GM20000 (cell line): ENCODE data around the gene TTL.
A peak's percentile ranks its signal among the peaks of the same experiment; 100 is the strongest.
"Not testable (repeated sequence)": the region's sequence is repeated elsewhere in the genome, so short reads cannot be mapped to it uniquely, and the experiment has no call there.

Experiments used
- DNase-seq: peaks from one replicate; pipeline ENCODE4 v3.0.0; 2012; ENCODE audit warnings: low spot score
- TF ChIP-seq, protein P1 (sequence below): IDR thresholded peaks from 2 replicates; pipeline ENCODE4 v1.5.1; 2012; ENCODE audit warnings: mild to moderate bottlenecking, control low read depth; ENCODE audit errors: extremely low read depth, missing control alignments

The TTL gene

DNA sequence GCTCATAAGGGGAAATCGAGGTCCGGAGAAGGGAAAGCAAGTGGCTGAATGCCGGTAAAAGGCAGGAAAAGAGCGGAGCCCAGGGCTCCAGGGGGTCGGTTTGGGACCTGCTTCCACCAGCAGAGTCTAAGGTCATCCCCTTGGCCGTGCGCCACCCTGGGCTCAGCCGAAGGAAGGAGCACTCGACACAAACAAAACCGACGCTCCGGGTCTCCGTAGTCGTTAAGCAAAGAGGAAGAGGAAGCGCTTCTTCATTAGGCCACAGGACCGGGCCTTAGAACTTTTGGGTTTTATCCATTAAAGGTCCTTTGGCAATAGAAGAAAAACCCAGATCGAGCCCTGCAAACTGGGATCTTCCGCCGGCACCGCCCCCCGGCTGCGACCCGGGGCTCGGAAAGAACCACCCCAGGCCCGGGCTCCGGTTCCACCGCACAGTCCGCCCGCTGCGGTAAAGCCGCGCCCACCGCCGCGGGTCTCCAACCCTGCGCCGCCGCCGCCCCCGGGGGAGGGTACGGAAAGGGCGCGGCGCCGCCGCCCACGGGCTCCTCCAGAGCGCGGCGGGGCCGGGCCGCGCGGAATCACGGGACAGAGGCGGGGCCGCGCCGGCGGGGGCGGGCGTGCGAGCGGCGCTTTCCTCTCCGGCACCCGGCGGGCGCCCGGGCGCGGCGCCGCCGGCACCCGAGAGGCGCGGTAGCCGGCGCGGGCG lies at the start of gene TTL:
Gene TTL (plus strand): TSS at position 629 of the 706 bp plus-strand sequence. CDS start 189 bp downstream, outside the sequence.
- peak; percentile 97 for DNase-seq
- TF ChIP-seq, protein P1, sequence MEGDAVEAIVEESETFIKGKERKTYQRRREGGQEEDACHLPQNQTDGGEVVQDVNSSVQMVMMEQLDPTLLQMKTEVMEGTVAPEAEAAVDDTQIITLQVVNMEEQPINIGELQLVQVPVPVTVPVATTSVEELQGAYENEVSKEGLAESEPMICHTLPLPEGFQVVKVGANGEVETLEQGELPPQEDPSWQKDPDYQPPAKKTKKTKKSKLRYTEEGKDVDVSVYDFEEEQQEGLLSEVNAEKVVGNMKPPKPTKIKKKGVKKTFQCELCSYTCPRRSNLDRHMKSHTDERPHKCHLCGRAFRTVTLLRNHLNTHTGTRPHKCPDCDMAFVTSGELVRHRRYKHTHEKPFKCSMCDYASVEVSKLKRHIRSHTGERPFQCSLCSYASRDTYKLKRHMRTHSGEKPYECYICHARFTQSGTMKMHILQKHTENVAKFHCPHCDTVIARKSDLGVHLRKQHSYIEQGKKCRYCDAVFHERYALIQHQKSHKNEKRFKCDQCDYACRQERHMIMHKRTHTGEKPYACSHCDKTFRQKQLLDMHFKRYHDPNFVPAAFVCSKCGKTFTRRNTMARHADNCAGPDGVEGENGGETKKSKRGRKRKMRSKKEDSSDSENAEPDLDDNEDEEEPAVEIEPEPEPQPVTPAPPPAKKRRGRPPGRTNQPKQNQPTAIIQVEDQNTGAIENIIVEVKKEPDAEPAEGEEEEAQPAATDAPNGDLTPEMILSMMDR, result no peak

DNA sequence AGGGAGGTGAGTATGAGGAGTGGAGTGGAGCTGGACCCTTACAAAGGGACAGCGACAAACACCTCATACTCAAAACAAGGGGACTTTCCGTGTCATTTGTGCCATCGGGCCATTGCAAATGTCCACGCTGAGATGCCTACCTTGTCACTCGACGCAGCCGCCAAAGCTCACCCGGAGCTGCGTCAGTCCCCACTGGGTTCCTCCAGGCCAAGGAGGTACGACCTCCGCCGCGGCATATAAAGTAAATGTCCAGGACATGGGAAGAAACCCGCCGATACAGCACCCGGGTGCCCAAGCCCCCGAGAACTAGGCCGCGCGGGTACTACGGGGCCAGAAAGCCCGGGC lies 49.6 kb upstream of the TTL start:
- not testable (repeated sequence) for DNase-seq

DNA sequence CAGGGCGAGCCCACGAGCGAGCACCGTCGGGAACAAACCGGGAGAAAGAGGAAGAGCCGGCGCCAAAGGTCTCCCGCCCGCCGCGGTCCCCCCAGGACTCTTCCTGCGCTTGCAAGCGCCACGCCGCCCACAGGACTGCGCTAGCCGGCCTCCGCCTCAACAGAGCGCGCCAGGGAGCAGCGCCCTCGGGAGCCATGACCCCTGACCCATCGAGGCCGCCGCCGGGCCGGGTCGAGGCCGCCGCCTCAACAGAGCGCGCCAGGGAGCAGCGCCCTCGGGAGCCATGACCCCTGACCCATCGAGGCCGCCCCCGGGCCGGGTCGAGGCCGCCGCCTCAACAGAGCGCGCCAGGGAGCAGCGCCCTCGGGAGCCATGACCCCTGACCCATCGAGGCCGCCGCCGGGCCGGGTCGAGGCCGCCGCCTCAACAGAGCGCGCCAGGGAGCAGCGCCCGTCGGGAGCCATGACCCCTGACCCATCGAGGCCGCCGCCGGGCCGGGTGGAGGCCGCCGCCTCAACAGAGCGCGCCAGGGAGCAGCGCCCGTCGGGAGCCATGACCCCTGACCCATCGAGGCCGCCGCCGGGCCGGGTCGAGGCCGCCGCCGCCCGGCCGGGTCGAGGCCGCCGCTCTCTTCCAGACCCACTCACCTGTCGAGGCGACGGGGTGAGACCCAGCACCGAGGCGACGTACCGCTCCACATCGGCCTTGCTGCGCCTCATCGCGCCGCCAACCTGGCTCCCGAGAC lies 49.0 kb upstream of the TTL start:
- not testable (repeated sequence) for DNase-seq

DNA sequence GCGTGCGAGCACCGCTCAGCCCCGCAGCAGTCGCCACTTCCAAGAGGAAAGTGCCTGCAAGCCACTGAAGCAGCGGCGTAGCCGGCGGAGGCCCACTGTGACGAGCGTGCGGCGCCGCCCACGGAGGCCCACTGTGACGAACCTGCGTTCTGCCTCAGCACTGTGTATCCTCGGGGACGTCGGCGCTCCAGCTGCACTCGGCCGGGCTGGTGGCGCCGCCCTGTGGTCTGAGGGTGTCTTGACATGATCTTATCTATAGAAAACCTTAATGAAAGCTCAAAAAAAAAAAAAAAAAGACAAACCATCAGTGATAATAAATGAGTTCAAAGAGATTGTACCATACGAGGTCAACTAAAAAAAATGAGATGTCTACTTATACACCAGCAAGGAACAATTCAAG lies 48.5 kb upstream of the TTL start, which contains the start of gene RGPD8:
Gene RGPD8 (minus strand): TSS at position 166 of the 400 bp plus-strand sequence. CDS start 192 bp downstream, outside the sequence.
- TF ChIP-seq, protein P1, result peak; percentile 21
- peak; percentile 78 for DNase-seq

DNA sequence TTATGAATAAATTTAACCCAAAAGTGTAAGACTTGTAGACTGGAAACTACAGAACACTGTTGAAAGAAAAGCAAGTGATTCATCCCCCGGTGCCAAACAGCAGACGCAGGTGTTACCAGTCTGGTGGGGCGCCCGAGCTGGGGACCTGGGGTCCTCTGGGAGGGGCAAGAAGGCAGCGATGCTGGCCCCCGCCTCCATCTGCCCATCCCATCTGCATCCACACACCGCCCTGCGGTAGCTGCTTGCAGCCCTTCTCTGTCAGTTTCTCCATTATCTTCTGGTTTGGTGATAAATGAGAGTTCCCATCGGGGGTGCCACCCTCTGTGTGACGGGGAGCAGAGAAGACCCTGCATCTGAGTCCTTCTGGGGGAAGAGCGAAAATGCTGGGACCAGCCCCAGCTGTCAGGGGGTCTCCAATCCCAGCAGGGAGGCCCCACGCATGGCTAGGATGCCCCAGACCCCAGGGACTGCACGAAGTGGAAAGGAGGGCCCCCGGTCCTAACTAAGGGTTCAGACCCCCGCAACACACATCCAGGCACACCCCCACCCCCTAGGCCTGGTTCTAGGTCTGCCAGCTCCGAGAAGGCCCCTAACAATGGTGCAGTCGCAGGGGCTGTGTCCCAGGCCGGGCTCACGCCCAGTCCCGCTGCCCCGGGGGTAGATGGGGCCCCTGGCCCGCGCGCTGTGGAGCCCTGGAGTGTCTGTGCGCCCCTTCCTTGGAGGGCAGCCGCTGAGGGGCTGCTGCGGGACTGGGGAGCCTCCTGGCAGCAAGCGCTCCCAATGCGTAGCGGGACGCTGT lies 47.8 kb upstream of the TTL start:
- DNase-seq, result no peak
- TF ChIP-seq, protein P1, result no peak

DNA sequence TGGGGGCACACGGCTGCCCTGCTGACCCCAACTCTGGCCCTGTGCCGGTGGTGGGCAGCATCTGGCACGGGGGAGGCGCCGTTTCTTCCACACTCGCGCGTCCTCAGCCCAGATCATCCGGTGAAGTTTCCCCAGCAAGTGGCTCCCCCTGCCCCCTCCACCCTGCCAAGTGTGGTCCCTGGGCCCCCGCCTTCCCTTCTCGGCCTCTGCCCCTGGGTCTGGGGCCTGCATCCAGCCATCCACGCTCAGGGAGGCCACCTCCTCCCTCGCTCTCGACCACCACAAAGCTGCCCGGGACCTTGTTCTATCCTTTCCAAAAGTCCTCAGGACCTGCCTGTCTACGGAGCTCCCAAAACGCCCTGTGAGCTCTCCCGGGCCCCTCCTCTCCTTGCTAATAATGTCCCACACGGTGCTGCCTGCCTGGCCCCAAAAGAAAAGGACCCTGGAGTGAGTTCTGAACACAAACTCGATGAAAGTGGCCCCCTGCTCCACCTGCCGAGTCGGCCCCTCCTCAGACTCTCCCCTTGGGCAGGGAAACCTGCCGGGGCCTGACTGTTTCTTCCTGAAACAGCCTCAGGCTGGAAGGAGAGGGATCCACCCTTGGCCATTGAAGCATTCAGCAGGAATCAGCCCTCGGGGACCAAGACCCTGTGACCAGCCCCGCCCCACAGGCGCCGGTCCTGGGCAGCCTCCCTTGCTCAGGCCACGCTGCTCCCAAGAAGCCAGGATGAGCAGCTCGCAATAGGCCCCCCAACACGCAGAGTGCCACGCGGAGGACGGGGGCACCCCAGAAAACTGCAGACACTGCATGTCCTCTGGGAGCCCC lies 46.9 kb upstream of the TTL start:
- DNase-seq, result not testable (repeated sequence)

DNA sequence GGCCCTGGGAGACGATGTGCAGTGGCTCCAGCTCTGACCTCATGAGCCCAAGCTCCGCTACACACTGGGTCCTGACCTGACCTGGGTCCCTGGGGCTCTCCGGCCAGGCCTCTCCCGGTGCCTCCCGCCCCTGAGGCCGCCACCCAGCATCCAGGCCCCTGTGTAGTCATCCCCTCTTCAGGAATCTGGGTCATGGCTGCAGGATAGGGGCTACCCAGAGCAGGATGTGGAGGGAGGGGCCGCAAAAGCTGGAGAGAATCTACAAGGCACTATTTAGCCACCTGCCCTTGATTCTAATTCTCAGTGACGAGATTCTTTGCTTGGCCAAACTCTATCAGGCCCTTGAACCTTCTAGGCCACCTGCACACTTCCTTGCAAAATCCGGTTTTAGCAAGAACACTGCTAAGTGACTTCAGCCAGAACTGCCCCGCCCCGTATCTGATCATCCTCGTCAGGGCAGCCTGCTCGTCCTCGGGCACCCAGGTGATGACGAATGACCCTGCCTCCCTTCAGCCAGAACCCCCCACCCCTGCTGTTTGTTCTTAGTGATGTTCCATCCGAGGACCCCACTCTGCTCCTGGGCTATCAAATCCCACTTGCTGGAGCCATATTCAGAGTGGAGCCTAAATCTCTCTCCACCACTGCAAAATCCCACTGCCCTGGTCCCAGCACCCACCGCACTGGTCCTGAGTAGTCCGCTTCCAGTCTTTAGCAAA lies 46.1 kb upstream of the TTL start:
- not testable (repeated sequence) for DNase-seq

DNA sequence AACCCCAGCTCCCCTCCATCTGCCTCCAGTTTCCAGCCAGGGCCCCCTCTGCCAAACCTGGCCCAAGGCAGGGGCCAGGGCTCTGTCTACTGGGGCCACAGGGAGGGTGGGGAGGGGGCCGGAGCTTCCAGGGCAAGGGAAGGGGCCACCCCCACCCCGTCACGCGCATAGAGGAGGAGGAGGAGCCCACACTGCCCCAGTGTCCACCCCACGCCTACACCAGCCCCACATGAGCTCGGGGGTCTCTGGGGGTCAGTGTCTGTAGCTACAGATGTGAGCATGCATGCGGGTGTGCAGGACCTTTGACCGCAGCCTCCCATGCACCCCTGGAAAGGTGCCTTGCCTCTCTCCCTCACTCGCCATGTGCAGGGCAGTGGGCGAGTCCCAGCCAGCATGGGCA lies 45.0 kb upstream of the TTL start:
- DNase-seq, result not testable (repeated sequence)

DNA sequence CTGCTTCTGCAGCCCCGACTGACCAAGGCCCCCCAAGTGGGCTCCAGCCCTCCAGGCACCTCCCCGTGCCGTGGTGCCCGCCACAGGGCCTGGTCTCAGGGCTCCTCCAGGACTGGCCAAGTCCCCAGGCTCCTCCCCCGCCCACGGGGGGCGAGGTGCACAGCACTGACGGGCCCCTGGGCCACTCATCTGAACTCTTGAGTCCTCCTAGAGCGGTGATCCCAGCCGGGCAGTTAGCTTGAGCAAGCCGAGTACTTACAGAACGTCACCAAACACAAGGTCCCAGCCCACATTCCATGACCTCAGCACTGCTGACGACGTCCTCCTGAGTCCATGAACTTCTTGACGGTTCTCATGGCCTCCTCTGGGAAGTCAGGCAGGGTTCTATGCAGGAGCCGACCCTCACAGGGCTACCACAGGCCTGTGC lies 44.5 kb upstream of the TTL start:
- not testable (repeated sequence) for DNase-seq

DNA sequence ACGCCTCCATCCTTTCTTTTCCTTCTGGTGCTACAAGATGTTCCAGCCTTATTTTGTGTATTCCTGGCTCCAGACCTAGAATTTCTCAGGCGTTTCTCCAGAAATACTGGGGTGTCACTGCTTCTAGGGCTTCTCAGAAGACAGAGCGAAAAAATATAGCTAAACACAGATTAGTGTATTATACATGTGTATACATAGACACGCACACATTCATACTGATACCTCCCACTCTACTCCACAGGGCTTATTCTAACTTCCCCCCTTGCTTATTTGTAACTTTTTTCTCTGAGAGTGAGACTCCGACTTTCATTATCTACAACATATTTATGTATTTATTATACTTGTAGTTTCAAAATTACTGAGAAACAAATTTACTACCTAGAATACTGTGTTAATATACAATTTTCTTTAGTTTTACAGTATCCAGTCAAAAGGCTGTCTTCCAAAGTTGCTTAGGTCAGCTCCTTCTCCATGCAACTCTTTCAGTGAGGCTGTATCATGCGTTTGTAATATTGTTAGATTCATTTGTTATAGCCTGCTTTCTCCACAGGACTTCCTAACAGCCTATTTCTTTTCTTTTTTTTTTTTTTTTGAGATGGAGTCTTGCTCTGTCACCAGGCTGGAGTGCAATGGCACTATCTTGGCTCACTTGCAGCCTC lies 43.2 kb upstream of the TTL start:
- not testable (repeated sequence) for DNase-seq

DNA sequence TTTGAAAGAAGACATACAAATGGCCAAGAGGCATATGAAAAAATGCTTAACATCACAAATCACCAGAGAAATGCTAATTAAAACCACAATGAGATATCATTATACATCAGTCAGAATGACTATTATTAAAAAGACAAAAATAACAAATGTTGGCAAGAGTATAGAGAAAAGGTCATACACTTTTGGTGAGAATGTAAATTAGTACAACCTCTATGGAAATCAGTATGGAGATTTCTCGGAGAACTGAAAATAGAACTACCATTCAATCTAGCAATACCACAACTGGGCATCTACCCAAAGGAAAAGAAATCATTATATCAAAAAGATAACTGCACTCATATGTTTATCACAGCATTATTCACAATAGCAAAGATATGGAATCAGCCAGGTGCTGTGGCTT lies 37.7 kb upstream of the TTL start:
- not testable (repeated sequence) for DNase-seq
